ENCODE measurements around the gene PTPN1.

PTPN1 gene

GRCh38 chr20:50580016-50580747, 70.0 kb downstream of the PTPN1 start:
- DNase-seq = peak; percentile 46

- DNase-seq = no peak
Observed at GRCh38 chr20:50580842-50581544, 70.8 kb downstream of the PTPN1 start.

GRCh38 chr20:50582092-50582491, 71.9 kb downstream of the PTPN1 start:
- DNase-seq = no peak

GRCh38 chr20:50582591-50583234, 72.5 kb downstream of the PTPN1 start:
- DNase-seq = no peak

- DNase-seq = no peak
Observed at GRCh38 chr20:50583442-50584150, 73.4 kb downstream of the PTPN1 start.

- DNase-seq = no peak
Observed at GRCh38 chr20:50584687-50585086, 74.5 kb downstream of the PTPN1 start.

- DNase-seq = no peak
Observed at GRCh38 chr20:50585214-50585613, 75.0 kb downstream of the PTPN1 start.

- no peak for DNase-seq
Observed at GRCh38 chr20:50585678-50586077, 75.5 kb downstream of the PTPN1 start.

- no peak for DNase-seq
Observed at GRCh38 chr20:50586531-50587232, 76.5 kb downstream of the PTPN1 start.

- no peak for DNase-seq
Observed at GRCh38 chr20:50587291-50587961, 77.2 kb downstream of the PTPN1 start.

GRCh38 chr20:50588034-50588736, 78.0 kb downstream of the PTPN1 start:
- DNase-seq = peak; percentile 65

GRCh38 chr20:50589548-50590347, 79.6 kb downstream of the PTPN1 start:
- no peak for DNase-seq

GRCh38 chr20:50590348-50590664, 80.1 kb downstream of the PTPN1 start:
- no peak for DNase-seq

GRCh38 chr20:50591233-50591852, 81.2 kb downstream of the PTPN1 start:
- DNase-seq = no peak

GRCh38 chr20:50592282-50593004, 82.3 kb downstream of the PTPN1 start:
- DNase-seq = no peak

- no peak for DNase-seq
Observed at GRCh38 chr20:50593005-50593335, 82.8 kb downstream of the PTPN1 start.

GRCh38 chr20:50594231-50594590, 84.0 kb downstream of the PTPN1 start:
- no peak for DNase-seq

- DNase-seq = peak; percentile 27
Observed at GRCh38 chr20:50594591-50595432, 84.6 kb downstream of the PTPN1 start.

GRCh38 chr20:50595433-50595895, 85.3 kb downstream of the PTPN1 start:
- no peak for DNase-seq

Data from RPMI8226 (cell line).